ENCODE results near the gene DAPK1.

- no peak for TF ChIP-seq POLR2A (IDR thresholded peaks at IDR 0.05)
- no peak for TF ChIP-seq CTCF (IDR thresholded peaks at IDR 0.05)
These were observed 150.9 kb downstream of the DAPK1 start for GRCh38 chr9:87648606-87649005.

Measured in transverse colon (tissue), 3 donors.